DND-41 (cell line): ENCODE results near the gene SLC7A7.
"Not testable (repeated sequence)": the region's sequence is repeated elsewhere in the genome, so short reads cannot be mapped to it uniquely, and the experiment has no call there.

ENCODE experiments used
- ATAC-seq: fragments of 200-7000 bp; cut with Tn5 transposase; 3 replicates; pipeline ENCODE4 v1.9.1; 2021; ENCODE audit warnings: low read depth; ENCODE audit not compliant: insufficient read depth
- DNase-seq: peaks from one replicate; pipeline ENCODE4 v3.0.0-alpha.2; 2020
- H2AFZ ChIP-seq: 2 replicates; pipeline ENCODE4 v1.6.0; 2012; ENCODE audit warnings: low read depth, low read length
- H3K27ac ChIP-seq: 2 replicates; pipeline ENCODE4 v1.5.1; 2012; ENCODE audit warnings: low read length, inconsistent platforms
- H3K27me3 ChIP-seq: fragments of 200-600 bp; sonication (generic); 2 replicates; pipeline ENCODE4 v1.6.0; 2012; ENCODE audit warnings: low read length, mild to moderate bottlenecking, inconsistent platforms; ENCODE audit not compliant: insufficient read depth, poor library complexity
- H3K36me3 ChIP-seq: 2 replicates; pipeline ENCODE4 v1.5.1; 2012; ENCODE audit warnings: low read length, inconsistent platforms; ENCODE audit not compliant: insufficient read depth
- H3K4me1 ChIP-seq: 2 replicates; pipeline ENCODE4 v1.5.1; 2012; ENCODE audit warnings: mild to moderate bottlenecking, low read length; ENCODE audit not compliant: insufficient read depth
- H3K4me2 ChIP-seq: 2 replicates; pipeline ENCODE4 v1.6.0; 2012; ENCODE audit warnings: mild to moderate bottlenecking, moderate library complexity, low read length, inconsistent platforms; ENCODE audit not compliant: insufficient read depth
- H3K4me3 ChIP-seq, 2 experiments: fragments of 200-600 bp in 1 of 2; shearing (Covaris generic) in 1 of 2; 2 replicates each; pipeline ENCODE4 v1.5.1; 2012 to 2016; ENCODE audit warnings: inconsistent platforms in 2 of 2, low read length in 2 of 2, mild to moderate bottlenecking in 2 of 2, low read depth in 1 of 2, moderate library complexity in 1 of 2
- H3K79me2 ChIP-seq: 2 replicates; pipeline ENCODE4 v1.6.0; 2012; ENCODE audit warnings: low read length, inconsistent platforms; ENCODE audit not compliant: insufficient read depth
- H3K9ac ChIP-seq: 2 replicates; pipeline ENCODE4 v1.6.0; 2012; ENCODE audit warnings: low read depth, mild to moderate bottlenecking, inconsistent platforms, low read length, moderate library complexity
- H3K9me3 ChIP-seq: 2 replicates; pipeline ENCODE4 v1.5.1; 2012; ENCODE audit warnings: low read length, moderate library complexity, mild to moderate bottlenecking, inconsistent platforms; ENCODE audit not compliant: insufficient read depth, severe bottlenecking
- H4K20me1 ChIP-seq: 2 replicates; pipeline ENCODE4 v1.6.0; 2012; ENCODE audit warnings: low read length; ENCODE audit not compliant: insufficient read depth
- EZH2 ChIP-seq: IDR thresholded peaks from 3 replicates; pipeline ENCODE4 v1.6.1; 2012; ENCODE audit warnings: borderline replicate concordance, low read depth, mild to moderate bottlenecking, moderate library complexity, low read length, inconsistent platforms; ENCODE audit not compliant: severe bottlenecking
- TF ChIP-seq, protein P1 (sequence below): IDR thresholded peaks from 2 replicates; pipeline ENCODE4 v1.5.1; 2012; ENCODE audit warnings: borderline replicate concordance, low read length, moderate library complexity, mild to moderate bottlenecking; ENCODE audit not compliant: poor library complexity, severe bottlenecking; ENCODE audit errors: extremely low read depth

Gene SLC7A7

GRCh38 chr14:22814941-22815713 is at the start of gene SLC7A7:
Gene SLC7A7 (minus strand): TSS chr14:22815435. CDS start chr14:22813398, 2,037 bp downstream.
- Histone ChIP-seq H3K27ac (no peak within 1 kb of the TSS), H3K9ac (no peak within 1 kb of the TSS)

DNA sequence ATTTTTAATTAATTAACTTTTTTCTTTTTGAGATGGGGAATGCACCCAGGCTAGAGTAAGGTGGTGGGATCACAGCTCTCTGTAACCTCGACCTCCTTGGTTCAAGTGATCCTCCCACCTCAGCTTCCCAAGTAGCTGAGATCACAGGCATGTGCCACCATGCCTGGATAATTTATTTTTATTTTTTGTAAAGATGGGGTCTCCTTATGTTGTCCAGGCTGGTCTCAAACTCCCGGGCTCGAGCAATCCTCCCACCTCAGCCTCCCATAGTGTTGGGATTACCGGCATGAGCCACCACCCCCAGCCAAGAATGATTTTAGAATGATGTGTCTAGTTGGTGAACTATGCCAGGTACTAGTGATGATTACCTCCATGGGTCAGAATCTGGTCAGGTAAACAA is 49.7 kb upstream of the SLC7A7 start:
- H3K4me2 ChIP-seq, result no peak overlapping the region
- ATAC-seq (no peak), DNase-seq (no peak)
- H3K79me2 ChIP-seq, result no peaks in the 10 kb centered on the region
- H3K27me3 ChIP-seq, result peaks cover 10% of the 10 kb centered on the region
- no peaks in the 10 kb centered on the region for H3K9me3 ChIP-seq
- H3K27ac ChIP-seq, result no peak overlapping the region
- TF ChIP-seq, protein P1, sequence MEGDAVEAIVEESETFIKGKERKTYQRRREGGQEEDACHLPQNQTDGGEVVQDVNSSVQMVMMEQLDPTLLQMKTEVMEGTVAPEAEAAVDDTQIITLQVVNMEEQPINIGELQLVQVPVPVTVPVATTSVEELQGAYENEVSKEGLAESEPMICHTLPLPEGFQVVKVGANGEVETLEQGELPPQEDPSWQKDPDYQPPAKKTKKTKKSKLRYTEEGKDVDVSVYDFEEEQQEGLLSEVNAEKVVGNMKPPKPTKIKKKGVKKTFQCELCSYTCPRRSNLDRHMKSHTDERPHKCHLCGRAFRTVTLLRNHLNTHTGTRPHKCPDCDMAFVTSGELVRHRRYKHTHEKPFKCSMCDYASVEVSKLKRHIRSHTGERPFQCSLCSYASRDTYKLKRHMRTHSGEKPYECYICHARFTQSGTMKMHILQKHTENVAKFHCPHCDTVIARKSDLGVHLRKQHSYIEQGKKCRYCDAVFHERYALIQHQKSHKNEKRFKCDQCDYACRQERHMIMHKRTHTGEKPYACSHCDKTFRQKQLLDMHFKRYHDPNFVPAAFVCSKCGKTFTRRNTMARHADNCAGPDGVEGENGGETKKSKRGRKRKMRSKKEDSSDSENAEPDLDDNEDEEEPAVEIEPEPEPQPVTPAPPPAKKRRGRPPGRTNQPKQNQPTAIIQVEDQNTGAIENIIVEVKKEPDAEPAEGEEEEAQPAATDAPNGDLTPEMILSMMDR, result no peak
- TF ChIP-seq EZH2, result no peak
- no peak overlapping the region for H3K9ac ChIP-seq
- H3K4me3 ChIP-seq, result no peak overlapping the region
- H2AFZ ChIP-seq, result no peak overlapping the region
- H3K4me1 ChIP-seq, result no peaks in the 10 kb centered on the region
- H4K20me1 ChIP-seq, result no peaks in the 10 kb centered on the region
- no peaks in the 10 kb centered on the region for H3K36me3 ChIP-seq

More at GRCh38 chr14:22814941-22815713, at the start of gene SLC7A7:
- no peak for DNase-seq
- no peak within 1 kb of the TSS for H3K4me3 ChIP-seq
- H3K4me1 ChIP-seq, result peaks cover 5% of the 10 kb centered on the region; the same call in 1 of the 2 replicates
- no peaks in the 10 kb centered on the region for H4K20me1 ChIP-seq
- peaks cover 6% of the 10 kb centered on the region for H3K27me3 ChIP-seq
- H3K9me3 ChIP-seq, result no peaks in the 10 kb centered on the region
- TF ChIP-seq, protein P1, result no peak
- TF ChIP-seq EZH2, result no peak
- H3K79me2 ChIP-seq, result no peaks in the 10 kb centered on the region
- H2AFZ ChIP-seq, result peak within 1 kb of the TSS; percentile 53; the same call in 1 of the 2 replicates
- H3K36me3 ChIP-seq, result no peaks in the 10 kb centered on the region
- H3K4me2 ChIP-seq, result no peak within 1 kb of the TSS
- 0 out of 3 replicates have a peak, but pooled peaks have one; percentile 5 for ATAC-seq

DNA sequence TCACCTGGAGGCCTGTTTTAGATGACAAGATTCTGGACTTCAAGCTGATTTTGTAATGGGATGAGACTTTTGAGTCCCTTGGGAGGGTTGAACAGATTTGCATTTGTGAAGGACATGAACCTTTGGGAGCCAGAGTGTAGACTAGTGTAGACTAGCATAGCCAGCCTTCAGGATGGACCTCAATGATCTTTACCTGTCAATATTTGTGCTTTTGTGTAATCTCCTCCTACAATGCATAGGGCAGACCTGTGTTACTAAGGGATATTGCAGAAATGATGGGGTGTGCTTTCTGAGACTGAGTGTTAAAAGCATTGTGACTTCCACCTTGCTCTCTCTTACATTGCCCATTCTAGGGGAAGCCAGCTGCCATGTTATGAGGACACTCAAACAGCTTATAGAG is 46.4 kb upstream of the SLC7A7 start:
- H3K9ac ChIP-seq, result no peak overlapping the region
- no peak for ATAC-seq
- TF ChIP-seq, protein P1, result no peak
- no peak for TF ChIP-seq EZH2

DNA sequence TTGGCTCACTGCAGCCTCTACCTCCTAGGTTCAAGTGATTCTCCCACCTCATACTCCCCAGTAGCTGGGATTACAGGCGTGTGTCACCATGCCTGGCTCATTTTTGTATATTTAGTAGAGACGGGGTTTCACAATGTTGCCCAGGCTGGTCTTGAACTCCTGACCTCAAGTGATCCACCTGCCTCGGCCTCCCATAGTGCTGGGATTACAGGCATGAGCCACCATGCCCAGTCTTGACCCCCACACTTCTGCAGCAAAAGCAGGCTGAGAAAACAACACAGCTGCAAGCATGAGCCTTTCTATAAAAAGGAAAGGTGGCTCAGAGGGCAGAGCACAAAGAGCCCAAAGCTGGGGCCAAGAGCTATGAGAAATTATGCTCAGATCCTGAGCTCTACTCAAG is 45.1 kb upstream of the SLC7A7 start:
- not testable (repeated sequence) for H3K4me2 ChIP-seq, H3K27ac ChIP-seq, H3K79me2 ChIP-seq, H3K4me3 ChIP-seq, H3K4me1 ChIP-seq, DNase-seq, ATAC-seq, H3K36me3 ChIP-seq, H3K9me3 ChIP-seq, H4K20me1 ChIP-seq, H2AFZ ChIP-seq, H3K9ac ChIP-seq
- peaks cover 19% of the 10 kb centered on the region for H3K27me3 ChIP-seq

More for the DNA sequence above, 46.4 kb upstream of the SLC7A7 start:
- no peaks in the 10 kb centered on the region for H4K20me1 ChIP-seq
- H3K36me3 ChIP-seq, result no peaks in the 10 kb centered on the region
- no peak overlapping the region for H3K4me3 ChIP-seq
- H3K27me3 ChIP-seq, result peaks cover 15% of the 10 kb centered on the region
- no peaks in the 10 kb centered on the region for H3K4me1 ChIP-seq
- no peak for DNase-seq
- no peak overlapping the region for H3K4me2 ChIP-seq
- H2AFZ ChIP-seq, result no peak overlapping the region
- no peak overlapping the region for H3K27ac ChIP-seq
- no peaks in the 10 kb centered on the region for H3K79me2 ChIP-seq
- no peaks in the 10 kb centered on the region for H3K9me3 ChIP-seq
